ENCODE data around the gene SP7.
"Not testable (repeated sequence)": the region's sequence is repeated elsewhere in the genome, so short reads cannot be mapped to it uniquely, and the experiment has no call there.

Gene SP7

DNA sequence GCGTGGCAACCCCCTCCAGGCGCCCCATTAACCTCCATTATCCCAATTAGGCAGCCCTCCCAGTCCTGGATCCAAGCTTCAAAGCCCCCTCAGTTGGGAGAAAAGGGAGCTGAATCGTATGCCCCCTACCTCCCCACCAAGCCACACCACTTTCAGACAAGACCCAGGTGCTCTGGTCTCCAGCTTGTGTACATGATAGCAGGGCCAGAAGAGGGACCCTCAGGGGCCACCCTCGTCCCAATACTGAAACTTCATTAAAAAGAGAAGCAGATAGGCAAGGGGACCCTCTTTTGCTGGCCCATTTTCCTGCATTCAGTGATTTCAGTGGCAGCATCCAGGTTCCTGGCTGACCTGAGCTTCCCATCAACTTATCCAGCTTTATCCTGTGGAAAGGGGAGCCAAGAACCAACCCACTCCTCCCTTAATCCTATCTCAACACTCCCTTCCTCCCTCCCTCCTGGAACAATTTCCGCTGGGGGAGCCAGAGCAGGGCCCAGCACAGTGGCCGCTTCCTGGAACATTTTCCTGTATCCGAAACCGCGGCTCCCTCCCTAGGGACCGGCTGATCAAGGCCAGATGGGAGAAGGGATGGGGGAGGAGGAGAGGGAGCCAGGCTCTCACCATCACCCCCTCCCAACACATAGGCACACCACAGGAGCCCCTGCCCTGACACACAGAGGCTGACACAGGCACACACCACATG is 9.5 kb upstream of the SP7 start:
- DNase-seq, result no peak

DNA sequence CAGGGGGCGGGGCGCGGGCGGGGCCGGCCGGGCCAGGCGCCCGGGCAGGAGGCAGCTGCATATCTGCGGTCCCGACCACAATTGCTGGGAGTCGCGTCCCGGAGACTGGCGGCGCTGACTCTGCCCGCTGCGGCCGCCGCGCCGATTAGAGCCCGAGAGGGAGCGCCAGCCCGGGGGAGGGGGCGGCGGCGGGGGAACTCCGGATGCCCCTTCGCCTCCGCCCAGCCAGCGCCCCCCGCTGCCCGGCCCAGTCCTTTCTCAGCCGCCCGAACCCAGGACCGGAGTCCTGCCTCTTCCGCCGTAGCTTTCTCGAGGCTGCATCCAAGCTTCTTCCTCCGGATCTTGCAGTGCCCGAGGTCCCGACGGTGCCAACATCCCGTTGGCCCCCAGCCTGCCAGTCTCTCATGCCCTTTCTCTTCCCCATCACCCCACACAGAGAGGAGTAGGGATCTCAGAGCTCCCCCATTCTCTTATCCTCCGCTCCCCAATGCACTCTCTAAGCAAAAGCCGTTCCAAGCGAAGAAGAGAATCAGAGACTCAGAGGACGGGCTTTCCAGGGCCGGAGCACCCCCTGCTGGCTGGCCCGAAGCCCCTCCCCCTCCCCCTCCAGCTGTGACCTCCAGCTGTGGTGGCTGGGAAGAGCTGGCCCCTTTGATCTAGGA is 8.8 kb upstream of the SP7 start:
- peak; percentile 38 to 66 for DNase-seq

DNA sequence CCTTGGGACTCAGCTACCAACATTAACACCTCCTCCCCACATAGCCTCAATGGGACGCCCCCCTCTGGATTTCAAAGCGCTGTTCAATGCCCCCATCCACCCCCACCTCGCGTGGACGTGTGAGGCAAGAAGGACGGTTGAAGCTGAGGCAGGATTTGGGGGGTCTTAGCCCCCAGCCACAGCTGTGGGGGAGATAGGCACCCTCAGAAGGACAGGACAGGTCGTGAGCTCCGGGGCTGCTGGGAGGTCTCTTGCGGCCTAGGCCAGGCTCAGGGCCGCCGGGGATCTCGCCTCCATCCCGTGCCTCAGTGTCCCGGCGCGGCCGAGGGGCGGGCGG is 8.3 kb upstream of the SP7 start:
- no peak for DNase-seq

DNA sequence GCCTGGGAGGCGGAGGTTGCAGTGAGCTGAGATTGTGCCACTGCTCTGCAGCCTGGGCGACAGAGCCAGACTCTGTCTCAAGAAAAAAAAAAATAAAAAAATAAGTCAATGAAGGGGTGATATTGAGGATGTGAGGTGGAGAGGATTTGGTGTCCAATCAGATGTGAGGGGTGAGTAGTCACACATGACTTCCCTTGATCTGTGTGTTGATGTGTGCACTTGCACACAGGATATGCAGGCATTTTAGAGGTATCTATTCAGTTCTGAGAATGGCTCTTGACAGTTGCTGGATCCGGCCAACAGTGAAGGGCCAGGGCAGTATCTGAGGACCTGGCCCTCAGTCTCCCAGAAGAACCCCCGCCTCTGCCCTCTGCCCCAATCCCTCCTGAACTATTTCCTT is 7.8 kb upstream of the SP7 start:
- no peak for DNase-seq

DNA sequence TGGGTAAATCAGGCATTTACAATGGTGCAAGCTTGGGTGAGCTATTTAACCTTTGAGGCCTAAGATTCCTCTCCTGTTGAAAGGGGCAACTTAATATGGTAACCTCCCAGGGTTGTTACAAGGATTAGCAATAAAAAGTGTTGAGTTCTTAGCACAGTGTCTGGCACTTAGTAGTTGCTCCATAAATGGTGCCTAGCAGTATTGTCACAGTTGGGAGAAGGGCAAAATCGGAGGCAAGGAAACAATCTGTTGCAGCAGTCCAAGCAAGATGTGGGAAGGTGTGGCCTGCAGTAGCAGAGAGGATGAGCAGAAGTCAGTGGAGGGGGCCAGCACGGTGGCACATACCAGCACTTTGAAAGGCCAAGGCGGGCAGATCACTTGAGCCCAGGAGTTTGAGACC is 7.3 kb upstream of the SP7 start:
- no peak for DNase-seq

DNA sequence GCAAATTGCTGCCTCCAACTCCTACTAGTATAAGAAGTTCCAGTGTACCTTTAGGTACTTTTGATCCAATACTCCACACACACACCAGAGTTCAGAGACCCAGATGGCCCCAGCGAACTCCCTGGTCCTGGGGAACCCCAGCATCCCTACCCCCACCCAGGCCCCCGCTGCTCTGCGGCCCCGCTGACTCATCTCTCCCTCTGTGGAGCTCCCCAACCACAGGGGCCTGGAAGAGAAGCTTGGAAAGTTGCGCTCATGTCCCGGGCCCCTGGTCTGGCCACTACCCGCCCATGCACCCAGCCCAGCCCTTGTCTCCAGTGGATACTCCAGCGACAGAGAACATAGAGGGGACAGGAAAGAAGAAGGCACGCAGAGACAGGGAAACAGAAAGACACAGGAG is 4.2 kb upstream of the SP7 start:
- DNase-seq, result no peak

DNA sequence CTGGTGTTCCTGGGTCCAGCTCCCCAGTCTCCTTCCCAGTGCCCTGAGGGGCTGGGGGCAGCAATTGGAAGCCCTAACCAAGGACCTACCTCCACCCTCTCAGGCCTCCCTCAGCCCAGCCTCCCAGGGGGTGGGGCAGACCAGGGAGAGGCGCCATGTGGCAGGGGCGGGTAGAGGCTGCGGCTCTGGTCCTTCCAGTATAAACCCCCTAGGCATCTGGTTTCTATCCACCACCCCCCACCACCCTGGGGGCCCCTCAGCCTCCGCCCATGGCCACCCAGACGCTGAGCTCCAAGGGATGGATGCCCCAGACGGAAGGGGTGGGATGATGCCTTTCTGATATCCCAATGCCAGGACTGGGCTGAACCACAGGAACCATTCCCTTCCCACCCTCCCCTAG is 2.8 kb upstream of the SP7 start:
- no peak for DNase-seq

DNA sequence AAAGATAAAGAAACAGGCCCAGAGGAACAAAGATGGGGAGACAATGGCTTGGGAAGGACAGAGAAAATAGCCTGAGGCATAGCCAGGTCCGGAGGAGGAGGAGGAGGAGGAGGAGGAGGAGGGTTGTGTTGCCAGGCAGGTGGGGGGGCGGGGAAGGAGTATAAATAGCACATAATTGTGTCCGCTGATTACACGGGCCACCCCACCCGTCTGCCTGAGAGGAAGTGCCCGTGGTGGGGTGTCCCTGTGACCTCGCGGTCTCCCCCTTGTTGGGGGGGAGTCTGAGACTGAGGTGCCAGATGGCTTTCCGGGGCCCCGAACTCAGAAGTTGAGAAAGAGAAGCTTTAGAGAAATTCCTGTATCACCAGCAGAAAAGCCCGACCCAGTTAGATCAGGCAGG is 1.9 kb upstream of the SP7 start:
- no peak for DNase-seq

DNA sequence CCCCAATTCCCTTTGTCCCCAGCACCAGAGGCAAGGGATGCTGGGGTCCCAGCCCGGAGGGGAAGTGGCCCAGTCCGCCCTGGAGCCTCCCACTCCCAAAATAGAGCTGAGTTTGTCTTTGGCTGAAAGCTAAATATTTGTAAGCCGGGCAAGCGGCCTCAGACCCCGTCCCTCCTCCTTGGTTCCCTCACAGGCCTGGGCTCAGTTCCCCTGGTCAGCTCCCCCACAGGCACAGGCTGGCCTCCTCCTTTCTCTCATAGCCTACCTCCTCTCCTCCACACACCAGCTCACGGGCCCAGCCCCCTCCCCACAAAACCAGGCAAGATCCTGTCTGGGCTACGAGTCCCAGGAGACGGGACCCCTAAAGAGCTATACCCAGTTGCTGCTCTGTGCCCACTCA is 1.3 kb downstream of the SP7 start:
- no peak for DNase-seq

DNA sequence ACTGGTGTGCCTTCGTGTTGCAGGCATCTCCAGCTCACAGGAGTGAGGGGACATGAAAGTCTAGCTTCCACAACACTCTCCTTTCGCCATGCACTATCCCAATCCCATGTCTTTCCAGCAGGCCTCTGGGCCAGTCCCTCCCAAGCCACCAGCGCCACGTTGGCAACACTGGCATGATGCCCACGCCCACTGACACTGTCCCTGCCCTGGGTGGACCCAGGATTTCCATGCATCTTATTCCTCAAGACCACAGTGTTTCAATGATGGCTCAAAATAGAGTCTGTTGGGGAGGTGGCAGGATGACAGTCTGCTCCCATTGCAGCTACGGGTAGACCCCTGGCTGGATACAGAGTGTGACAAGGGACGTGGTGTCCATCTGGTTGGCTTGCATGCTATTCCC is 2.3 kb downstream of the SP7 start:
- DNase-seq, result no peak

DNA sequence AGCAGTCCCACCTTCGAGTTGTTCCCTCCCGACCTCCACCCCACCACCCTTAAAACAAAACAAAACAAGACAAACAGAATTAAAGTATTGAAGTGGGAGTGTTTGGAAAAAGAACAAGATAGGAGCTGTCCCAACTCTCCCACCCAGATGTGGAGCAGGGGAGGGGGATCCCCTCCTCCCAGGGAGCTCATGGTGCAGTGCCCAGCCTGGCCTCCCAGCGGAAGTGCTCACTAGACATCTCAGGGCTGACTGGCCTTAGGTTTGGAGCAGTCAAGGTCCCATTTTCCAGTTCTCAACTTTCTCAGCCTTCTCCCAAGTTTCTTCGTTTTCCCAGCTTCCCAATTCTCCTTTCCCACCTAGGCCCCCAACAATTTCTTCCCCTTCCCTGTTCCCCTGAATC is 2.9 kb downstream of the SP7 start:
- DNase-seq, result no peak

DNA sequence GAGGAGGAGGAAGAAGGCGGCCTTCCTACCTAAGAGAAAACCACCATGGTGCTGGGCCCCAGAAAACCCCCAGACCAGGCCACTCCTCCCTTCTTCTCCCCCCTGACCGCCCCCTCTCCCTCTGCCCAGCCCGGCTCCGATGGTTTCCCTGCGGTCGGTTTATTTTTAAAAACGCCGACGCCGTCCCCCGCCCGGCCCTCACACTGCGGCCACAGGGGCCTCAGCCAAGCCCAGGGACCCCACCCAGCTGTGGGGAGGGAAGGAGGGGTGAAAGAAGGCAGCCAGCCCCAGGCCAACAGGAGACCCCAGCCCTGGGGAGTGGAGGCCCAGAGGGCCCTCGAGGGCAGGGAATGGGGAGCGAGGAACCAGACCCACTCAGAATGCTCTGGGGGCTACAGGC is 3.4 kb downstream of the SP7 start:
- no peak for DNase-seq

DNA sequence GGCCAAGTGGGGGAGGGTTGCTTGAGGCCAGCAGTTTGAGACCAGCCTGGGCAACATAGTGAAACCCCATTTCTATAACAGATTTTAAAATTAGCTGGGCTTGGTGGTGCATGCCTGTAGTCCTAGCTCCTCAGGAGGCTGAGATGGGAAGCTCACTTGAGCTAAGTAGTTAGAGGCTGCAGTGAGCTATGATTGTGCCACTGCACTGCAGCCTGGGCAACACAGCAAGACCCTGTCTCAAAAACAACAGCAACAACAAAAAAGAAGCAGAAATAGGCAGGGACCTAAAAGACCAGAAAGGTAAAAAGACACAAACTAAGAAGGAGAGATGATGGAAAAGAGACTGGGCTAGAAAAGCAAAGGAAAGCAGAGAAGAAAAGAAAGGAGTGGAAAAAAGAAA is 3.8 kb downstream of the SP7 start:
- not testable (repeated sequence) for DNase-seq

DNA sequence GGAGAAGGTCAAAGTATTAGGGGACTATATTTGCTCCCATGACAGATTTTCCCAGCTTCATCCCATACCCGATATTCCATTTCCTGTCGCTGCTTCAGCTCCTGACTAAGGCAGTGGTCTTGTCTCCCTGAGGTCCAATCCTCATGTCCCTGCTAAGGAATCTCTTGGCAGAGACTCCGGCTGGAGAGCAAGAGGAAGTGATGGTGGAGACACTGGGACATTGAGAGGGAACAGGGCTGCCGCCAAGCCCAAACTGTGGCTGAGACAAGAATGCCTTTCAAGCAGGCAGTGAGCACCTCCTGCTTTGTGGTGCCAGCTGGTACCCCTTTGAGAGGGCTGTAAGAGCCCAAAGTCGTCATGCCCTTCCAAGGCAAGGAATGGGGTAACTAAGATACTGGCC is 5.5 kb downstream of the SP7 start:
- no peak for DNase-seq

DNA sequence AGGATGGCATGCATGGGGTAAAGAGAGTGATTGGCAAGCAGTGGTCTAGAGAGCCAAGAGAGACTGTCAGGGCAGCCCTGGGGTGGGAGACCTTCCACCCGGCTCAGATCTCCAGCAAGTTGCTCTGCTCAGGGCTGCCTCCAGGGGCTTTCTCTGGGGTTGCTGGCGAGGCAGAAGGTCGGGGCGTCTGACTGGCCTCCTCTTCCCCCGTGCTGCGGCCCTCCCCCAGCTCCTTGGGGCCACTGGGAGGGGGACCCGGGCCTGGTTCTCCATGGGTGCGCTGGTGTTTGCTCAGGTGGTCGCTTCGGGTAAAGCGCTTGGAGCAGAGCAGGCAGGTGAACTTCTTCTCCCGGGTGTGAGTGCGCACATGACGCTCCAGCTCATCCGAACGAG is 8.1 kb downstream of the SP7 start:
- no peak for DNase-seq

DNA sequence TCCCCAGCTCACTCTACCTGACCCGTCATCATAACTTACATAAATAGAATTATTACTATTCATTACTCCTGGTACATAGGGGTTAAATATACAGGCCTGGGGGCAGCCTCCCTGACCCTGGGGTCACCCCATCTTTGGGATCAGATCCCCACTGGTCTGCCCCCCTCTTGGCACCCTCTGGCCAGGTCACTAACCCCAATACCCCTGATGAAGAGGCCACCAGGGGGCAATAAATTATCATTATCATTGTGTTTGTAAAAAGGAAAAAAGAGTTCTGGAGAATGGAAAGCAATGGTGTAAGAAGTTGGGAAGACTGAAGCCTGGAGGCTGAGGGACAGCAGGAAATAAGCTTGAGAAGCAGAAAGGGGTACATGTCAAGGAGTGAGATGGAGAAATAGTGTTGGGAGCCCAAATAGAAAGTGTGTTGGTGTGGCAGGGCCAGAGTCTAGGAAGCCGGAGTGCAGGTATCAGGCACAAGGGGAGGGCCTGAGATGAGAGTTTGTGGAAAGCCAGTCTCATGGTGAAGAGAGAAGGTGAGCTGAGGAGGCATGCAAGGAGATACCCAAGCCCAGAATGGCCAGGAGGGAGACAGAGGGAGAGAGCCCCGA is 8.6 kb downstream of the SP7 start:
- peak; percentile 15 to 72 for DNase-seq

DNA sequence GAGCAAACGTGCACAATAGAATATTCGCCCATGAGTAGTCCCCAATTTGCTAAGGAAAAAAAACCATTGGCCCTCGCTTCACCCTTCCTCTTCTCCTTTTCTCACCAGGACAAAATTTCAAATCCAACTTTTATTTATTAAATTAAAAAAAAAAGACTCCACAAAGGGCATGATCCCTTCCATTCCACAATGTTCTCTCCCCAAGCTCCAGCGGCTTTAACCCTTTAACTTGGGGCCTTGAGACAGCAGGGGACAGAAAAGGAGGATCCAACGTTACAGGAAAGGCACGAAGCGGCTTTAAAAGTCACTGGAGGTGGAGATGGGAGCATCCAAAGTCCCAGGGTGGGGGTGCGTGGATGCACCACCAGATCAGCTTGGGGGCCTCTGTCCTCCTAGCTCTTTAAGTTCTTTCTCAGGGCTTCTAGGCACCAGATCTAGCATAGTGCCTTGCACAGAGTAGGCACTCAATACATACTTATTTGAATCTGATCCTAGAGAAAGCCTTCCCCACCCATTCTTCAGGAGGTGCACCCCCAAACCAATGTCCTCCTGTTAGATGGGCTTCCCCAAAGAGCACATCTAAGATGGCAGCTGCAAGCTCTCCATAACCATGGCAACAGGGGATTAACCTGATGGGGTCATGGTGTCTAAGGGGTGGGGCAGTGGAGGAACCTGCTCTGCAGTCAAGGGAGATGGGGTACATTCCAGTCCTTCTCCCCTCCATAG is 9.5 kb downstream of the SP7 start:
- no peak for DNase-seq

DNA sequence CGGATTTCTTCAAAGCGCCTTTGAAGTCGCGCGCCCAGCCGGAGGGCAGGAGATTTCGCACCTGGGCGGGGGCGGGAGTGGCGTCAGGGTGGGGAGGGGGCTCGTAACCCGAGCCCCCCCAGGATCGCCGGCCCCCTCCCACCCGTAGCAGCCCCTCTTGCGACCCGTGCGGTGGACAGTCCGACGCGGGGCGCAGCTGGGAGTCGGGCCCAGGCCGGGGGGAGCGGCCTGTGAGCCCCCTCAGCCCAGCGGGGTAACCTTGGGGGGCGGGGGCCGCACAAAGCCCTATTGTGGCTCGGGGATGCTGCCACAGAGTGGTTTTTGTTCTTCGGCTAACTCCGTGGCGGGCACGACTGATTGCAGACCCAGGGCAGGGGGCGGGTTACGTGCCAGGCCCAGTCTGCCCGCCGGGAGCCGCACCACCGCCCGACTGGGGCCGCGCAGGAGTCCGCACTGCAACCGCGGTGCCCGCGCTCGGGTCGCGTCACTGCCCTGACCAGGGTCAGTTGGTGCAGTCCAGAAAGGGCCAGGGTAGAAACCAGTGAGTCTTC is 10.6 kb downstream of the SP7 start:
- DNase-seq, result no peak

DNA sequence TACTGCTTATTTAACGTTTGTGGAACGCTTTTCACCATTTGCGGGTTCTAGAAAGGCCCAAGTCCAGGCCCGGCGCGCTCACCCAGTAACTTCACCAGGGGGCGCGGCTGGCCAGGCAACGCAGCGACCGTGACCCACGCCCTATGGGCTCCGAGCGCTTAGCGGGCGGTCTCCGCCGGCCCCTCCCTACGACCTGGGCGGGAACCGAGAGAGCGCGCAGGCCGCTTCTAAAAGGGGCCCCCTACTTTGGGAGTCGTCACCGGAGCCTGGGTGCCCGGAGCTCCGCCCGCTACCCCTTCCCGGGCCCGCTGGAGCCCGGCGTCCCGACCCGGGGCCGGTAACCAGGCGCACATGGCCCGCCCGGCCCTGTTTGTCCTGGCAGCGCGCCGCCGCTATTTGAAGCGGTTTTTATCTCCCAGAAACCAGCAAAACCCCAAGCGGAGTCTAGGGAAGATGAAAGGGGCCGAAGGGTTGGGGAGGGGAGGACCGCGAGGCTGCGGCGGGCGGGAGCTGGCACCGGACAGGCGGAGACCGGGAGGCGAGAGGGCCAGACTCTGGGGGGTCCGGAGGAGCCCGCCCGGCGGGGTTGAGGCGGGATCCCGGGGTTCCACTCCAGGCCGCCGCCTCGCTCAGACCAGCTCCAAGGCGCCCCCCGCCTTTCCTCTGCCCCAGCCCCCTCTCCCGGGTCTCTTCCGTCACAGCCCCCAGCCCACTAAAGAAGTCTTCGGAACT is 11.2 kb downstream of the SP7 start:
- DNase-seq, result peak; percentile 76 to 84

DNA sequence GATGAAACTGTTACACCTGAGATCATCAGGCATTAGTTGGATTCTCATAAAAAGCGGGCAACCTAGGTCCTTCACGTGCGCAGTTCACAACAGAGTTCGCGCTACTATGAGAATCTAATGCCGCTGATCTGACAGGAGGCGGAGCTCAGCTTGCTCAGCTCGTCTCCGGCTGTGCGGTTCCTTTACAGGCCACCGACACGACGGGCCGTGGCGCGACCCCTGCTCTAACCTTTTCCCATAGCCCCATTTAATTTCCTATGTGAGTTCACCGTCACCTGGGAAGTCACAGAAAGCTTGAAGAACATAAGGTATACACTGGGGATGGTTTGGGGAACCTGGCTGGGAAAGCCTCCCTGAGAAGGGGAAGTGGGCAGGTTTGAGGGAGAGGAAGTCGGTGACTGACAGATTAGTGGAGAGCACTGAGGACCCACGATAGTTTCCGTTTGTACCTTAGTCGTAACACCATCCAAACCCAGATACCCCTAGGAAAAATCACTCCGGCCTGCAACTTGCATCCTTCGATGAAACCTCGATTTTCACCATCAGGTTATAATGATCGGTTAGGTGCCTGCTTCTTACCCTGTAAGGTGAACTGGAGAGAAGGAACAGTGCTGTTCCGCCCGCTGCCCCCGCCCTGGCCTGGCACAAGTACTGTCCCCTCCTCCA is 11.9 kb downstream of the SP7 start:
- DNase-seq, result peak; percentile 27 to 30

DNA sequence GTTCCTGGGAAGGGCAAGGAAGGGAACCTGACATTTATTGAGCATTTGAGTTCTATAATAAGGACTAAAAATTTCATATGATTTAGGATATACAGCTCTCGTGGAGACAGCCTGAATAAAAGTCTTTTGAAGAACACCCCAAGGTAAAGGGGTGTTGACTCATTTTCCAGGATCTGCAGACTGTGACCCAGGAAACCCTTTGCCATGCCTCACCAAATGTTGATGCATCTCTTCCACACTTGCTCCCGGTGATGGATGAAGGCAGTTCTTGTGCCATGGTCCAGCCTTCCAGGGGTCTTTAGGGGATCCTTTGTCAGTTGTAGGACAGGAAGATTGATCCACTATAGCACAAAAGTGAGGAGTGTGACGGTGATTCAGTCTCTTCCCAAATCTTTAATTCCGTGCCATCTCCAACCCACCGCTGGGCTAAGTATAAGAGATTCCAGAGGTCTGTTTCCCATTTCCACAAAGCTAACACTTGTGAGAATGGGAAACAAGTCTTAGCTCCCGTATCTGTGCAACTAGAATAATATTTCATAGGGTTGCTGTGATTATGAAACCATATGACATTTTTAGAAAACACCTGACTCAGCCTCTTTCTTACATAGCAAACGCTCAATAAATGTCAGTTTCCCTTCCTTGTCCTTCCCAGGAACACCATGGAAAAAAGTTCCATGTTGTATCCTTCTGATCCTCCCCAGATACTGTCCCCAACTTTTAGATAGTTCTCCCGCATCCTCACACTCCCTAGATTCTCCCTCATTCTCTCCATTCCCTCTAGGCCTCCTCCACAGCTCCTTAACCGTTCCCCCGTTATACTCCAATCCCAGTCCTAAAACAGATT is 15.6 kb downstream of the SP7 start:
- peak in 1 of 2 donors; percentile 20 for DNase-seq

Measured in inflammatory macrophage treated with lipopolysaccharide for 1 hour (primary cell).